Neutrophil (primary cell): Measurements from ENCODE around the gene RAB8A.

Source experiments
- H3K27ac ChIP-seq: fragments of 200-600 bp; sonication (generic); 2 replicates; pipeline ENCODE4 v1.5.1; 2016; ENCODE audit warnings: mild to moderate bottlenecking, moderate library complexity
- H3K27me3 ChIP-seq: fragments of 200-600 bp; sonication (generic); 2 replicates; pipeline ENCODE4 v1.6.0; 2016; ENCODE audit warnings: mild to moderate bottlenecking
- H3K36me3 ChIP-seq: fragments of 200-600 bp; sonication (generic); 2 replicates; pipeline ENCODE4 v1.5.1; 2017
- H3K4me1 ChIP-seq, 2 experiments: fragments of 200-600 bp in 1 of 2; sonication (generic) in 1 of 2; 1 replicate in 1 of 2; 2 replicates in 1 of 2; pipeline versions ENCODE4 v1.5.1 to v1.6.1; 2013 to 2016; ENCODE audit warnings: low read depth in 1 of 2, low read length in 1 of 2, mild to moderate bottlenecking in 1 of 2, moderate library complexity in 1 of 2; ENCODE audit not compliant: control insufficient read depth in 1 of 2, insufficient read depth in 1 of 2
- H3K4me3 ChIP-seq, 2 experiments: fragments of 200-600 bp in 1 of 2; sonication (generic) in 1 of 2; 1 replicate in 1 of 2; 2 replicates in 1 of 2; pipeline ENCODE4 v1.5.1; 2013 to 2016; ENCODE audit warnings: low read depth in 1 of 2, low read length in 1 of 2, mild to moderate bottlenecking in 1 of 2, moderate library complexity in 1 of 2
- H3K9me3 ChIP-seq: fragments of 200-600 bp; sonication (generic); 2 replicates; pipeline ENCODE4 v1.5.1; 2016
- CTCF ChIP-seq: fragments of 200-600 bp; sonication (generic); IDR thresholded peaks from 2 replicates; pipeline ENCODE4 v1.5.1; 2016; ENCODE audit warnings: antibody characterized with exemption

Gene RAB8A

GRCh38 chr19:16144216-16144581 is 32.5 kb downstream of the RAB8A start:
- Histone ChIP-seq H3K27ac (peak overlapping the region; percentile 96), H3K9me3 (no peaks in the 10 kb centered on the region), H3K27me3 (no peaks in the 10 kb centered on the region), H3K4me1 (peaks cover 82 to 92% of the 10 kb centered on the region in 2 experiments), H3K4me3 (peak overlapping the region; percentile 88 to 93), H3K36me3 (peaks cover 24% of the 10 kb centered on the region)
- TF ChIP-seq CTCF, result no peak

GRCh38 chr19:16146112-16146511 is 34.4 kb downstream of the RAB8A start:
- peaks cover 43% of the 10 kb centered on the region for H3K36me3 ChIP-seq
- no peaks in the 10 kb centered on the region for H3K27me3 ChIP-seq
- peaks cover 82 to 92% of the 10 kb centered on the region in 2 experiments for H3K4me1 ChIP-seq
- H3K4me3 ChIP-seq, result peak overlapping the region; percentile 88 to 93
- no peak for TF ChIP-seq CTCF
- no peaks in the 10 kb centered on the region for H3K9me3 ChIP-seq
- H3K27ac ChIP-seq, result peak overlapping the region; percentile 96

GRCh38 chr19:16148443-16149229 is 36.9 kb downstream of the RAB8A start:
- H3K9me3 ChIP-seq, result no peaks in the 10 kb centered on the region
- H3K27me3 ChIP-seq, result no peaks in the 10 kb centered on the region
- H3K27ac ChIP-seq, result peak overlapping the region; percentile 96
- H3K4me3 ChIP-seq, result peak overlapping the region; percentile 47 to 88
- peaks cover 68% of the 10 kb centered on the region for H3K36me3 ChIP-seq
- TF ChIP-seq CTCF, result no peak
- peaks cover 69 to 74% of the 10 kb centered on the region in 2 experiments for H3K4me1 ChIP-seq

- peak overlapping the region; percentile 10 for H3K27ac ChIP-seq
- H3K4me1 ChIP-seq, result peaks cover 48 to 55% of the 10 kb centered on the region in 2 experiments
- no peak overlapping the region for H3K4me3 ChIP-seq
- no peaks in the 10 kb centered on the region for H3K27me3 ChIP-seq
- no peak for TF ChIP-seq CTCF
- H3K36me3 ChIP-seq, result peaks cover 100% of the 10 kb centered on the region
- H3K9me3 ChIP-seq, result no peaks in the 10 kb centered on the region
These were observed 42.1 kb downstream of the RAB8A start for GRCh38 chr19:16153582-16154336.

DNA sequence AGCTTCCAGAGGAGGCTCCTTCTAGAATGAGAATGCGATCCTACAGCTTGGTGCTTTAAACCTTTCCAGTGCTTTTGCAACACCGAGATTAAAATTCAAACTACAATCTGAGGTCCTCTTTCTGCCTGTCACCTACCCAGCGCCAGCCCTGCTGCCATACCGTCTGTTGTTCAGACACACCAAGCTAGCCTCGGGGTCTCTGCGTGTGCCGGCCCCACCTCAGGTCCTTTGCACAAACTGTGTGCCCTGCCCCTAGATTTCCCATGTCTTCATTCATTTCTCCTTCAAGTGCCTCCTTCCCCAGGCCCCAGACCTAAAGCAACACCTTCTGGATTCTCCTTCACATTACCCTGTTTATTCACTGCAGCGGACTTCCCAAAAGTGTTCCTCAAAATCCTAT is 42.9 kb downstream of the RAB8A start:
- H3K4me1 ChIP-seq, result peaks cover 40 to 47% of the 10 kb centered on the region in 2 experiments
- no peaks in the 10 kb centered on the region for H3K27me3 ChIP-seq
- no peaks in the 10 kb centered on the region for H3K9me3 ChIP-seq
- H3K36me3 ChIP-seq, result peaks cover 96% of the 10 kb centered on the region
- TF ChIP-seq CTCF, result no peak
- H3K27ac ChIP-seq, result peak overlapping the region; percentile 61
- no peak overlapping the region for H3K4me3 ChIP-seq
